Brain microvascular endothelial cell (primary cell): Measurements from ENCODE around the gene ITGBL1.

Experiments used
- DNase-seq: peaks from one replicate; pipeline ENCODE4 v3.0.0-alpha.2; 2020
- H3K27ac ChIP-seq: fragments of 250-450 bp; sonication (Bioruptor Pico); 2 replicates; pipeline ENCODE4 v1.5.1; 2020; ENCODE audit warnings: mild to moderate bottlenecking, moderate library complexity
- H3K27me3 ChIP-seq: fragments of 250-450 bp; sonication (Bioruptor Pico); replicated peaks from 2 replicates; pipeline ENCODE4 v1.5.1; 2020; ENCODE audit warnings: mild to moderate bottlenecking
- H3K36me3 ChIP-seq: fragments of 250-450 bp; sonication (Bioruptor Pico); replicated peaks from 2 replicates; pipeline ENCODE4 v1.5.1; 2020; ENCODE audit warnings: mild to moderate bottlenecking
- H3K4me3 ChIP-seq: 2 replicates; pipeline ENCODE4 v1.5.1; 2011; ENCODE audit warnings: low read depth, mild to moderate bottlenecking, control low read depth, low read length, moderate library complexity
- in situ Hi-C: cut with HindIII; loops from 2 replicates; pipeline ENCODE4 v1.10.0; 2017; ENCODE audit warnings: low sequenced_read_pairs, low pct_ligation_motif_present
- TF ChIP-seq, protein P1 (sequence below): IDR thresholded peaks from 2 replicates; pipeline ENCODE4 v1.5.1; 2011; ENCODE audit warnings: low read depth, mild to moderate bottlenecking, moderate library complexity, low read length, control low read depth, inconsistent platforms; ENCODE audit errors: missing control alignments

The ITGBL1 gene

DNA sequence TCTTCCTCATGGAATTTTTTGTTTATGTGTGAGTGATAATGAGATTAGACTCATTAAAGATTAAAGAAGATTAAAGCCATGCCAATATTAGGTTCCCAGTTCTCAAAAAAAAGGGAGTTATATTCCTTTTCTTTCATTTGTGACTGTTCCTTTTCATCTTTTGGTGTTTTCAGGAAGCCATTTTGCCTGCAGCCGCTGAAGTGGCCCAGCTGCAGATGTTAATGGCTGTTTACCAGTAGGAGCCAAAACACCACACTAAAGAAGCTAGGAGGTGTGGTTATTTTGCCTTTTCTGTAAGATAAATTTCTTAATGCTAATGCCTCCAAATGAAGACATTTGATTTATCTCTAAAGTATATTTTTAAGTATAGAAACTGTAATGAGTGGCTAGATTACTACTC is 36.3 kb downstream of the ITGBL1 start:
- Histone ChIP-seq H3K27ac (peak overlapping the region; percentile 77), H3K4me3 (no peak overlapping the region), H3K36me3 (no peaks in the 10 kb centered on the region), H3K27me3 (no peaks in the 10 kb centered on the region)
- in situ Hi-C loops = loop anchor here (25.0 kb wide), 1 partner anchor 351 kb away; no protein-coding TSS in a partner anchor
- TF ChIP-seq, protein P1, sequence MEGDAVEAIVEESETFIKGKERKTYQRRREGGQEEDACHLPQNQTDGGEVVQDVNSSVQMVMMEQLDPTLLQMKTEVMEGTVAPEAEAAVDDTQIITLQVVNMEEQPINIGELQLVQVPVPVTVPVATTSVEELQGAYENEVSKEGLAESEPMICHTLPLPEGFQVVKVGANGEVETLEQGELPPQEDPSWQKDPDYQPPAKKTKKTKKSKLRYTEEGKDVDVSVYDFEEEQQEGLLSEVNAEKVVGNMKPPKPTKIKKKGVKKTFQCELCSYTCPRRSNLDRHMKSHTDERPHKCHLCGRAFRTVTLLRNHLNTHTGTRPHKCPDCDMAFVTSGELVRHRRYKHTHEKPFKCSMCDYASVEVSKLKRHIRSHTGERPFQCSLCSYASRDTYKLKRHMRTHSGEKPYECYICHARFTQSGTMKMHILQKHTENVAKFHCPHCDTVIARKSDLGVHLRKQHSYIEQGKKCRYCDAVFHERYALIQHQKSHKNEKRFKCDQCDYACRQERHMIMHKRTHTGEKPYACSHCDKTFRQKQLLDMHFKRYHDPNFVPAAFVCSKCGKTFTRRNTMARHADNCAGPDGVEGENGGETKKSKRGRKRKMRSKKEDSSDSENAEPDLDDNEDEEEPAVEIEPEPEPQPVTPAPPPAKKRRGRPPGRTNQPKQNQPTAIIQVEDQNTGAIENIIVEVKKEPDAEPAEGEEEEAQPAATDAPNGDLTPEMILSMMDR = no peak
- DNase-seq = no peak

DNA sequence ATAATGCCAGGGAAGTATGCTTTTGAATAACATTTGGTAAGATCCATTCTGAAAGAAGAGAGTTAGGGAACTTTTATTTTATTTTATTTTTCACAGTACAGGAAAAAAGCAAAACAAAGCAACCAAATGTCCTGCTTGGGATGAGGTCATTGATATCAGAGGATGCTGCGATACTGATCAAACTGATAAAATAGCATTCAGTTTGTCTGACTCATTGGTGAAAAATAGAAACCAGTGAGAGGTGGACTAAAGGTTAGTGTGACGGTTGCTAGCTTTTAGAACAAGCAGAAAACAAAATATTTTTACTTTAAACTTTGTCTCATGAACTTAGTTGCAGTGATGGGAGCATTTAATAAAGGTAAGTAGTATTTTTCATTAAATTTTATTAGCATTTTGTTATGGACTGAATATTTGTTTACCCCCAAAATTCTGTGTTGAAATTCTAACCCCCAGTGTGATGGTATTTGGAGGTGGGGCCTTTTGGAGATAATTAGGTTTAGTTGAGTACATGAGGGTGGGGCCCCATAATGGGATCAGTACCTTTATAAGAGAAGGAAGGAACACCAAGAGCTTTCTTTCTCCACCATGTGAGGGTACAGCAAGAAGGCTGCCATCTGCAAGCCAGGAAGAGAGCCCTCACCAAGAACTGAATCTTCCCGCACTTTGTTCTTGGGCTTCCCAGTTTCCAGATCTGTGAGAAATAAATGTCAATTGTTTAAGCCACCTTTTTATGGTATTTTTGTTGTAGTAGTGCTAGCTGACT is 37.3 kb downstream of the ITGBL1 start:
- DNase-seq = peak; percentile 68
- H3K4me3 ChIP-seq = no peak overlapping the region
- no peaks in the 10 kb centered on the region for H3K27me3 ChIP-seq
- H3K36me3 ChIP-seq = no peaks in the 10 kb centered on the region
- in situ Hi-C loops = loop anchor here (25.0 kb wide), 1 partner anchor 353 kb away; no protein-coding TSS in a partner anchor
- peak overlapping the region; percentile 77 for H3K27ac ChIP-seq
- TF ChIP-seq, protein P1 = no peak

DNA sequence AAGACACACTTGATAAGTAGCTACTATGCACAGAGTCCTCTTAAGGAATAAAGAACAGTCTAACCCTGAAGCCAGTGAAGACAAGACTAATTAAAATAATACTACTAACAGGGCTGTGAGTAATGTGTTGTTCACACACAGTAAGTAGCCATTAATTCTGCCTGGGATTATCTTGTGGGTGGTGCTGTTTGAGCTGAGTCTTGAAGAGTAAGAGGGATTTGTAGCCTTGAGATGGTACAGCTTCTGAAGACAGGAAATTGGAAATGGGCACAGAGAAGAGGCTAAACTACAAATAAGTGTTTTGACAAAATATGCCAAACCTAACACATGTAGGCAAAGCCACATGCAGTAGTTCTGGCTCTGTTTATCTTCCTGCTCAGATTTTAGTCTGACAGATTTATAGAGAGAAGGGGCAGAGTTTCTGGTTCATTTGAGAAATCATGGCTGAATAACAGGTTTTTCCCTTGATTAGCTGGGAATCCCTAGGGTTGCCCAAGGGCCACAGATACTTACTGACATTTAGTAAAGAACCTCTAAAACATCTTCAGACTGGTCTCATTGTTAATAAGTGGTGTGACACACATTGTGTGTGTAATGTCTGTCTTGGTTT is 38.0 kb downstream of the ITGBL1 start:
- in situ Hi-C loops = loop anchor here (25.0 kb wide), 1 partner anchor 353 kb away; no protein-coding TSS in a partner anchor
- DNase-seq = no peak
- no peaks in the 10 kb centered on the region for H3K27me3 ChIP-seq

DNA sequence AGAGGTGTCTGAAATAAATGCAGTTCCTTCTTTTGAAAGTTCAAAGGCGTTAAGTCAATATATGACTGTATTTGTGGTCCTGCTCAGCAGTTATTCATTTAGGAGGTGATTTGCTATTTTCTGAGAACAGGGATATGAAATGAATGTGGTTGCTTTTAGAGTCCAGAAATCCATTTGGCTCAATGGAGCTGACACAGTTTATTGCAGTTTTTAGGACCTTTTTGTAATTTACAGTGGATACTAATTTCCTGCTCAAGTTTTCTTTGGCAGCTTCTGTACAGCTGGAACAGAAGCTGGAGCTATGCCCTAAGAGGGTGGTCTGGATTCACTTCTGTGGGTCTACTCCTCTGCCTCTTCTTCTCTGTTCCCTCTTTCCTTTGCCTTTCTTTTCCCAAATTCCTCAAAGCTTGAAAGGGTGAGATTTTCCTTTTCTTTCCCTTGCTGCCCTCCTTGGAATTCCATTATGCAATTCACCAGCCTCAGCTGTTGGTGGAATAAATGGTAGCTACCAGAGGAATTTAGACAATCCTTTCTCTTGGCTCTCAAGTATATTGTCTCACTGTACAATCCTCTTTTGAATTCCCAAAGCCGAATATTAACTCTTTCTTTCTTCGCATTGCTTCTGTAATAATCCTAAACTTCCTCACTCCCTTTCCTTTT is 39.9 kb downstream of the ITGBL1 start:
- TF ChIP-seq, protein P1 = no peak
- Histone ChIP-seq H3K27ac (no peak overlapping the region), H3K4me3 (no peak overlapping the region), H3K36me3 (no peaks in the 10 kb centered on the region), H3K27me3 (no peaks in the 10 kb centered on the region)
- in situ Hi-C loops = loop anchor here (25.0 kb wide), 1 partner anchor 355 kb away; no protein-coding TSS in a partner anchor
- no peak for DNase-seq

More for the DNA sequence above, 38.0 kb downstream of the ITGBL1 start:
- H3K27ac ChIP-seq = peak overlapping the region; percentile 77
- TF ChIP-seq, protein P1 = no peak
- H3K4me3 ChIP-seq = no peak overlapping the region
- H3K36me3 ChIP-seq = no peaks in the 10 kb centered on the region

DNA sequence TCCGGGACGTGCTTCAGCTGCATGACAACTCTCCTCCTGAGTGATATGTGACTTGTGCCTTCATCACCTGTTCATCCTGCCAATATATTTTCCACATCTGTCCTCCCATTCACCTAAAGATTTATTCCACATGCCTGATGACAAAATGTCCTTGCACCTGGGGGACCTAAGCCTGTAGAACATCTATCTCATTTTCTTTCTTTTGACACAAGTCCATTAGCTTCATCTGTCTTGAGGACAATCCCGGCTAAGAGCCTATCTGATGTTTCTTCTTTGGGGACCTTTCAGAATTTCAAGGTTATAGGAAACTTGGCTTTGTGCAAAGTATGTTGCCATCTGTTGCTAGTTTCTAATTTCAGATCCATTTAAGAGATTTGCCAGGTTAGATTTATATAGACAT is 41.1 kb downstream of the ITGBL1 start:
- DNase-seq = no peak
- Histone ChIP-seq H3K36me3 (no peaks in the 10 kb centered on the region), H3K27ac (no peak overlapping the region), H3K4me3 (no peak overlapping the region), H3K27me3 (no peaks in the 10 kb centered on the region)
- in situ Hi-C loops = loop anchor here (25.0 kb wide), 1 partner anchor 356 kb away; no protein-coding TSS in a partner anchor
- TF ChIP-seq, protein P1 = no peak
